A673 (cell line): Measurements from ENCODE around the gene ATP1A1. TPM values are rescaled to one million over a fixed set of nuclear protein-coding genes. Genes with fewer than 3 reads are reported as not detected.

Source experiments
- BruUV-seq: library from RNA; stranded (reverse); fragments of 400-500 nt; replicated peaks from 2 replicates; lab custom pipeline; 2021; lab: Mats Ljungman, UMichigan
- CTCF ChIA-PET: fragments of 300-600 bp; sonication (Branson Sonifier 250); formaldehyde crosslinking; loops from one replicate; lab custom pipeline; 2022; ENCODE audit warnings: antibody characterized with exemption; lab: Charles Lee
- POLR2A ChIA-PET: fragments of 300-600 bp; sonication (Branson Sonifier 250); formaldehyde crosslinking; loops from one replicate; lab custom pipeline; 2022; ENCODE audit warnings: antibody characterized with exemption; ENCODE audit not compliant: low non-redundant PET; lab: Charles Lee
- DNase-seq: peaks from one replicate; pipeline ENCODE4 v3.0.0-alpha.2; 2015; ENCODE audit warnings: low spot score
- H3K27ac ChIP-seq: fragments of 200-600 bp; sonication (generic); 2 replicates; pipeline ENCODE4 v1.5.1; 2016; ENCODE audit warnings: mixed run types, low read depth, mild to moderate bottlenecking, mixed read lengths, antibody characterized with exemption, low read length; ENCODE audit not compliant: poor library complexity, severe bottlenecking
- H3K27me3 ChIP-seq: fragments of 200-600 bp; sonication (generic); replicated peaks from 2 replicates; pipeline ENCODE4 v1.6.1; 2017; ENCODE audit warnings: mixed run types, low read depth, mild to moderate bottlenecking, mixed read lengths, antibody characterized with exemption, low read length; ENCODE audit not compliant: insufficient read depth, poor library complexity
- H3K36me3 ChIP-seq: fragments of 200-600 bp; sonication (generic); 2 replicates; pipeline ENCODE4 v1.6.1; 2016; ENCODE audit warnings: mixed run types, mild to moderate bottlenecking, mixed read lengths, antibody characterized with exemption, low read length; ENCODE audit not compliant: insufficient read depth, poor library complexity, severe bottlenecking
- H3K4me1 ChIP-seq: fragments of 200-600 bp; sonication (generic); 2 replicates; pipeline ENCODE4 v1.6.1; 2017; ENCODE audit warnings: mixed run types, mild to moderate bottlenecking, mixed read lengths, antibody characterized with exemption, low read length; ENCODE audit not compliant: insufficient read depth, poor library complexity, severe bottlenecking
- H3K4me3 ChIP-seq: fragments of 200-600 bp; sonication (generic); 2 replicates; pipeline ENCODE4 v1.5.1; 2016; ENCODE audit warnings: low read depth, mixed run types, mild to moderate bottlenecking, mixed read lengths, low read length; ENCODE audit not compliant: poor library complexity, severe bottlenecking
- H3K9me3 ChIP-seq: fragments of 200-600 bp; sonication (generic); 2 replicates; pipeline ENCODE4 v1.6.1; 2016; ENCODE audit warnings: mixed run types, low read depth, mild to moderate bottlenecking, mixed read lengths, antibody characterized with exemption, low read length; ENCODE audit not compliant: poor library complexity, severe bottlenecking
- EZH2 ChIP-seq: fragments of 200-600 bp; sonication (generic); IDR thresholded peaks from 2 replicates; pipeline ENCODE4 v1.6.1; 2017; ENCODE audit warnings: borderline replicate concordance, low read depth, mild to moderate bottlenecking, mixed read lengths, antibody characterized with exemption, low read length; ENCODE audit not compliant: poor library complexity, severe bottlenecking
- intact Hi-C: fragments of 100-400 bp; cut with micrococcal nuclease; formaldehyde crosslinking; loops from one replicate; pipeline ENCODE4 v1.10.0; 2022; ENCODE audit not compliant: unreplicated experiment
- total RNA-seq: library from RNA; stranded (reverse); gene quantifications from 2 replicates; pipeline ENCODE4 v1.2.3, GENCODE V29; 2021
- TF ChIP-seq, protein P1 (sequence below): fragments of 300-800, 200-600 bp; sonication (generic); conservative IDR thresholded peaks from 2 replicates; pipeline ENCODE4 v1.5.1; 2017; ENCODE audit warnings: low read depth, mild to moderate bottlenecking, antibody characterized with exemption, low read length, moderate library complexity, mixed read lengths

ATP1A1 gene
- total RNA-seq, 1 experiment from 2014 or later = 1,420 TPM

DNA sequence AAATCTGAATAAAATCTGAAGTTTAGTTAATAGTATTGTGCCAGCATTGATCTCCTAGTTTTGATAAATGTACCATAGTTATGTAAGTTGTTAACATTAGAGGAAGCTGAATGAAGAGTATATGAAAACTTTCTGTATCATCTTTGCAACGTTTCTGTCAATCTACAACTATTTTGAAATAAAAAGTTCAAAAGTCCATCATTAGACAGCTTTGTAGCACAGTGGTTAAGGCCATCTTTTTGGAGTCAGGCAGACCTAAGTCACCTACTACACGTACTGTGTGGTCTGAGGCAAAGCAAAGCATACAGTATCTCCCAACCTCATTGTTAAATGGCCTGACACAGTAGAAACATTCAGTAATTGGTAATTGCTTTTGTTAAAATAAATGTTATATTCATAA is 47.9 kb upstream of the ATP1A1 start:
- no peak for DNase-seq
- Histone ChIP-seq H3K27me3 (no peaks in the 10 kb centered on the region), H3K4me1 (peaks cover 15% of the 10 kb centered on the region), H3K9me3 (no peaks in the 10 kb centered on the region), H3K27ac (no peak overlapping the region), H3K4me3 (no peak overlapping the region), H3K36me3 (no peaks in the 10 kb centered on the region)
- ChIA-PET CTCF (no interaction called here), POLR2A (no interaction called here)
- intact Hi-C loops = no loop called here
- BruUV-seq = no TSS peak
- no peak for TF ChIP-seq EZH2
- TF ChIP-seq, protein P1, sequence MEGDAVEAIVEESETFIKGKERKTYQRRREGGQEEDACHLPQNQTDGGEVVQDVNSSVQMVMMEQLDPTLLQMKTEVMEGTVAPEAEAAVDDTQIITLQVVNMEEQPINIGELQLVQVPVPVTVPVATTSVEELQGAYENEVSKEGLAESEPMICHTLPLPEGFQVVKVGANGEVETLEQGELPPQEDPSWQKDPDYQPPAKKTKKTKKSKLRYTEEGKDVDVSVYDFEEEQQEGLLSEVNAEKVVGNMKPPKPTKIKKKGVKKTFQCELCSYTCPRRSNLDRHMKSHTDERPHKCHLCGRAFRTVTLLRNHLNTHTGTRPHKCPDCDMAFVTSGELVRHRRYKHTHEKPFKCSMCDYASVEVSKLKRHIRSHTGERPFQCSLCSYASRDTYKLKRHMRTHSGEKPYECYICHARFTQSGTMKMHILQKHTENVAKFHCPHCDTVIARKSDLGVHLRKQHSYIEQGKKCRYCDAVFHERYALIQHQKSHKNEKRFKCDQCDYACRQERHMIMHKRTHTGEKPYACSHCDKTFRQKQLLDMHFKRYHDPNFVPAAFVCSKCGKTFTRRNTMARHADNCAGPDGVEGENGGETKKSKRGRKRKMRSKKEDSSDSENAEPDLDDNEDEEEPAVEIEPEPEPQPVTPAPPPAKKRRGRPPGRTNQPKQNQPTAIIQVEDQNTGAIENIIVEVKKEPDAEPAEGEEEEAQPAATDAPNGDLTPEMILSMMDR = no peak

DNA sequence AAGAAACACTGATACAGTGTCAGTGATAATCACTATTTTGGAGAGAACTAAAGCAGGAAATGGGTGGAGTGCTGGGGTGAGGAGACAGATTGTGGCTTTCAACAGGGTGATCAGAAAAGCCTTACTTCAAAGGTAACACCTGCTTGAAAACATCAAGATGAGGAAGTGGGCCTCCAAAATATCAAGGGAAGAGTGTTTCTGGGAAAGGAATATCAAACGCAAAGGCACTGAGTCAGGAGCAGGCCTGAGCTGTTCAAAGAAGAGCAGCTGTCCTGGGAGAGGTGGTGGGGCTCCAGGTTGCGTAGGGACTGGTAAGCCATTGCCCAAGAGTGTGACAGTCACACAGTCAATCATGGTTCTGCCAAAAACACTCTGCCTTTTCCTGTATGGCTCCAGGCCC is 47.1 kb upstream of the ATP1A1 start:
- Histone ChIP-seq H3K36me3 (no peaks in the 10 kb centered on the region), H3K27me3 (no peaks in the 10 kb centered on the region), H3K9me3 (no peaks in the 10 kb centered on the region), H3K4me3 (no peak overlapping the region), H3K4me1 (peaks cover 14% of the 10 kb centered on the region), H3K27ac (no peak overlapping the region)
- ChIA-PET POLR2A (interaction anchor here (0.6 kb wide), 1 partner anchor 142 kb away, joined by 3 read pairs; no protein-coding TSS in a partner anchor), CTCF (no interaction called here)
- DNase-seq = no peak
- intact Hi-C loops = no loop called here
- TF ChIP-seq, protein P1 = no peak
- no peak for TF ChIP-seq EZH2
- no TSS peak for BruUV-seq

DNA sequence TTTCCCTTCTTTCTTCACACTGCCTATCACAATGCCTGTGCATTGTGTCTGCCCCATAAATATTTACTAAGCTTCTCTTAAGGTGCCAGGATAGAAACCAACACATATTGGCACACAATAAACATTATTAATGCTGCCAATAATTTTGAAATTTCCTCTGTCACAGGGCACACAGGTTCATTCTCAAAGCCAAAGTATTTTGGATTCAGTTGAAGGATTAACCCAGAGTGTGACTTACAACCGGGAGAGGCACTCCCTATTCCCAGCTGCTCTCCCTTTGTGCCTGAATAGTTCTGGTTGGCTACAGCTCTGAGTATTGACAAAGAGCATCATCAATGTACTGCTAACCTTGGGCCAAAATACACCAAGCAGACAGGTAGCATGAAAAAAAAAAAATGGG is 46.6 kb upstream of the ATP1A1 start:
- Histone ChIP-seq H3K36me3 (no peaks in the 10 kb centered on the region), H3K4me1 (peaks cover 11% of the 10 kb centered on the region), H3K27me3 (no peaks in the 10 kb centered on the region), H3K9me3 (no peaks in the 10 kb centered on the region), H3K27ac (no peak overlapping the region), H3K4me3 (no peak overlapping the region)
- BruUV-seq = no TSS peak
- intact Hi-C loops = no loop called here
- POLR2A ChIA-PET = interaction anchor here (0.6 kb wide), 1 partner anchor 143 kb away, joined by 3 read pairs; no protein-coding TSS in a partner anchor
- CTCF ChIA-PET = interaction anchor here (0.6 to 1.1 kb wide), 3 partner anchors 104 to 188 kb away, joined by 3 to 7 read pairs (median 4); no protein-coding TSS in a partner anchor
- DNase-seq = no peak
- no peak for TF ChIP-seq EZH2
- TF ChIP-seq, protein P1 = no peak
